Inflammatory macrophage treated with lipopolysaccharide for 4 hours (primary cell): ENCODE measurements around the gene NDNF.

Source experiments
- DNase-seq: peaks from one replicate; pipeline ENCODE4 v3.0.0-alpha.2; 2020

Gene NDNF

GRCh38 chr4:121070274-121070673, 2.1 kb downstream of the NDNF start:
- no peak for DNase-seq

GRCh38 chr4:121069430-121069829, 2.9 kb downstream of the NDNF start:
- DNase-seq = no peak

GRCh38 chr4:121064482-121064881, 7.9 kb downstream of the NDNF start:
- no peak for DNase-seq

GRCh38 chr4:121062521-121062920, 9.8 kb downstream of the NDNF start:
- DNase-seq = no peak

GRCh38 chr4:121061861-121062260, 10.5 kb downstream of the NDNF start:
- no peak for DNase-seq

- DNase-seq = no peak
These were observed 11.1 kb downstream of the NDNF start for GRCh38 chr4:121061215-121061614.

GRCh38 chr4:121057466-121057922, 14.8 kb downstream of the NDNF start:
- DNase-seq = no peak

GRCh38 chr4:121056066-121056465, 16.3 kb downstream of the NDNF start:
- no peak for DNase-seq

- DNase-seq = no peak
These were observed 18.0 kb downstream of the NDNF start for GRCh38 chr4:121054373-121054772.

- DNase-seq = no peak
These were observed 18.7 kb downstream of the NDNF start for GRCh38 chr4:121053601-121054143.

- DNase-seq = no peak
These were observed 22.0 kb downstream of the NDNF start for GRCh38 chr4:121050300-121050699.

- DNase-seq = no peak
These were observed 23.2 kb downstream of the NDNF start for GRCh38 chr4:121049072-121049599.

GRCh38 chr4:121048165-121048564, 24.2 kb downstream of the NDNF start:
- DNase-seq = no peak

- DNase-seq = no peak
These were observed 30.8 kb downstream of the NDNF start for GRCh38 chr4:121041307-121042090.

- no peak for DNase-seq
These were observed 38.3 kb downstream of the NDNF start for GRCh38 chr4:121034017-121034416.

- no peak for DNase-seq
These were observed 41.6 kb downstream of the NDNF start for GRCh38 chr4:121030711-121031110.

GRCh38 chr4:121030131-121030530, 42.2 kb downstream of the NDNF start:
- DNase-seq = no peak

GRCh38 chr4:121026034-121026433, 46.3 kb downstream of the NDNF start:
- no peak for DNase-seq

- no peak for DNase-seq
These were observed 46.8 kb downstream of the NDNF start for GRCh38 chr4:121025540-121025939.

GRCh38 chr4:121018543-121018942, 53.8 kb downstream of the NDNF start:
- DNase-seq = no peak

- no peak for DNase-seq
These were observed 55.7 kb downstream of the NDNF start for GRCh38 chr4:121016611-121017010.

GRCh38 chr4:121015421-121015820, 56.9 kb downstream of the NDNF start:
- no peak for DNase-seq

GRCh38 chr4:121014544-121014943, 57.8 kb downstream of the NDNF start:
- DNase-seq = no peak

GRCh38 chr4:121011780-121012340, 60.5 kb downstream of the NDNF start:
- DNase-seq = no peak
